ENCODE data around the gene LGALS3. TPM values are rescaled to one million over a fixed set of nuclear protein-coding genes. Genes with fewer than 3 reads are reported as not detected.

The LGALS3 gene
- total RNA-seq, 1 donor from 2014 or later, result 351 TPM

- Histone ChIP-seq H3K4me3 (peak overlapping the region; percentile 12), H3K4me1 (peaks cover 47% of the 10 kb centered on the region), H3K9me3 (no peaks in the 10 kb centered on the region), H3K27me3 (no peaks in the 10 kb centered on the region), H3K36me3 (peaks cover 74% of the 10 kb centered on the region), H3K27ac (peak overlapping the region; percentile 55)
- intact Hi-C loops (cut with DNase I), result no loop called here
- DNase-seq (no peak), ATAC-seq (peak; percentile 66)
- TF ChIP-seq CTCF (IDR thresholded peaks at IDR 0.05), result no peak
Measured at GRCh38 chr14:55136885-55137786, 8.1 kb downstream of the LGALS3 start.

GRCh38 chr14:55138091-55138490, 9.0 kb downstream of the LGALS3 start:
- H3K4me1 ChIP-seq, result peaks cover 45% of the 10 kb centered on the region
- ATAC-seq (peak; percentile 29), DNase-seq (no peak)
- TF ChIP-seq CTCF (IDR thresholded peaks at IDR 0.05), result no peak
- H3K9me3 ChIP-seq, result no peaks in the 10 kb centered on the region
- peak overlapping the region; percentile 55 for H3K27ac ChIP-seq
- no peaks in the 10 kb centered on the region for H3K27me3 ChIP-seq
- H3K4me3 ChIP-seq, result no peak overlapping the region
- intact Hi-C loops (cut with DNase I), result no loop called here
- peaks cover 78% of the 10 kb centered on the region for H3K36me3 ChIP-seq

- Histone ChIP-seq H3K9me3 (no peaks in the 10 kb centered on the region), H3K4me1 (peaks cover 35% of the 10 kb centered on the region), H3K27me3 (no peaks in the 10 kb centered on the region), H3K4me3 (no peak overlapping the region), H3K36me3 (peaks cover 78% of the 10 kb centered on the region), H3K27ac (no peak overlapping the region)
- intact Hi-C loops (cut with DNase I), result no loop called here
- ATAC-seq (no peak), DNase-seq (no peak)
- no peak for TF ChIP-seq CTCF (IDR thresholded peaks at IDR 0.05)
Measured at GRCh38 chr14:55139141-55139540, 10.1 kb downstream of the LGALS3 start.

GRCh38 chr14:55139696-55140509, 10.9 kb downstream of the LGALS3 start:
- intact Hi-C loops (cut with DNase I), result no loop called here
- H3K27me3 ChIP-seq, result no peaks in the 10 kb centered on the region
- H3K4me1 ChIP-seq, result peaks cover 35% of the 10 kb centered on the region
- H3K27ac ChIP-seq, result no peak overlapping the region
- ATAC-seq (no peak), DNase-seq (no peak)
- no peaks in the 10 kb centered on the region for H3K9me3 ChIP-seq
- no peak overlapping the region for H3K4me3 ChIP-seq
- no peak for TF ChIP-seq CTCF (IDR thresholded peaks at IDR 0.05)
- H3K36me3 ChIP-seq, result peaks cover 83% of the 10 kb centered on the region

DNA sequence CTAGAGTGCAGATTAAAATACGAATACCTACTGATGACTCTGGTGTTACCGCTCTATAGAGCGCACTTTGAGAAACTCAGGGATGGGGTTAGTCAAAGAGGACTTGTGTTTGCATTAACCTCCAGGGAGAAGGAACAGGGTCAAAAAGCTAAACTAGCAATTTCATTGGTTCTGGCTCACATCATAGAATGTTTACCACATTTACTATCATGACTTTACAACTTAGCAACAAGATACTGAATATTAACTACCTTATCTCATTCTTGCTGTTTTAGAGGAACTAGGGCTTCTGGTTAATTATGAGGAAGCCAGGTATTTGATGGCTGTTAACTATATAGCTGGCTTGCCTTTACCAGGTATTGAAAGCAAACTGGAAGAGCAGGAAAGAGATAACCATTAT, 12.8 kb downstream of the LGALS3 start:
- TF ChIP-seq CTCF (IDR thresholded peaks at IDR 0.05), result no peak
- no peak for ATAC-seq
- Histone ChIP-seq H3K27ac (no peak overlapping the region), H3K4me3 (no peak overlapping the region), H3K36me3 (peaks cover 96% of the 10 kb centered on the region), H3K27me3 (no peaks in the 10 kb centered on the region), H3K9me3 (no peaks in the 10 kb centered on the region), H3K4me1 (peaks cover 21% of the 10 kb centered on the region)
- intact Hi-C loops (cut with DNase I), result no loop called here
- DNase-seq, result no peak

Data from upper lobe of right lung (tissue), 1 donor.